Activated naive CD4-positive, alpha-beta T cell (primary cell): Measurements from ENCODE around the gene MOSPD3.
"Not testable (repeated sequence)": the region's sequence is repeated elsewhere in the genome, so short reads cannot be mapped to it uniquely, and the experiment has no call there.

Source experiments
- DNase-seq, 4 experiments: peaks; one replicate each; lab custom pipeline; 2025; lab: John Stamatoyannopoulos, UW

The MOSPD3 gene

GRCh38 chr7:100623951-100624824, 11.8 kb downstream of the MOSPD3 start:
- DNase-seq = no peak

GRCh38 chr7:100626055-100626454, 13.7 kb downstream of the MOSPD3 start:
- DNase-seq = no peak

- peak; percentile 68 to 88 (median 78) for DNase-seq
Observed at GRCh38 chr7:100626530-100627237, 14.3 kb downstream of the MOSPD3 start.

- DNase-seq = no peak
Observed at GRCh38 chr7:100627238-100627549, 14.9 kb downstream of the MOSPD3 start.

DNA sequence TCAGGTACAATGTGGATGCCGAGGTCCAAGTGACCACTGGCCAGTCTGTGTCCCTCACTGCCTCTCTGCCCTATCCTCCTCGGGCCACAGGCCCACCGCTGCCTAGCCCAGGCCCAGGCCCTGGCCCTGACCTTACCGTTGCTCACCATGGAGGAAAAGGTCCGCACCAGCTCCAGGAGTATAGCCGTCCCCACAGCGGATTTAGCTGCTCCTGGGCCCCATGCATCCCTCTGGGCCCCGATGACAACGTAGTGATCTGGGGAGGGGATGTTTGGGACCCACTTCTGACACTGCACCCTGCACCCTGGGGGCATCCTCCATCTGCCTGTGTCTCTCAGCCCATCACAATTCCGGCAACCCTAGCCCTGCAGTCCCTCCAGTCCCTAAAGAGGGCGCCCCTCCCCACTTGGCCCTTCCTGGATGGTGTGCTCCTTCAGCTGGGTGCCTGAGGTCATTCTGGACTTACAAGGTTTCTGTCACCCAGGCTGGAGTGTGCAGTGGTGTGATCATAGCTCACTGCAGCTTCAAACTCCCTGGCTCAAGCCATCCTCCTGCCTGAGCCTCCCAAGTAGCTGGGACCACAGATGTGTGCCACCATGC, 16.9 kb downstream of the MOSPD3 start:
- DNase-seq = no peak

- DNase-seq = no peak
Observed at GRCh38 chr7:100630066-100630465, 17.7 kb downstream of the MOSPD3 start.

- peak in 3 of 4 experiments; percentile 20 to 40 (median 20) for DNase-seq
Observed at GRCh38 chr7:100632951-100633717, 20.8 kb downstream of the MOSPD3 start.

- no peak for DNase-seq
Observed at GRCh38 chr7:100639995-100640516, 27.7 kb downstream of the MOSPD3 start.

DNA sequence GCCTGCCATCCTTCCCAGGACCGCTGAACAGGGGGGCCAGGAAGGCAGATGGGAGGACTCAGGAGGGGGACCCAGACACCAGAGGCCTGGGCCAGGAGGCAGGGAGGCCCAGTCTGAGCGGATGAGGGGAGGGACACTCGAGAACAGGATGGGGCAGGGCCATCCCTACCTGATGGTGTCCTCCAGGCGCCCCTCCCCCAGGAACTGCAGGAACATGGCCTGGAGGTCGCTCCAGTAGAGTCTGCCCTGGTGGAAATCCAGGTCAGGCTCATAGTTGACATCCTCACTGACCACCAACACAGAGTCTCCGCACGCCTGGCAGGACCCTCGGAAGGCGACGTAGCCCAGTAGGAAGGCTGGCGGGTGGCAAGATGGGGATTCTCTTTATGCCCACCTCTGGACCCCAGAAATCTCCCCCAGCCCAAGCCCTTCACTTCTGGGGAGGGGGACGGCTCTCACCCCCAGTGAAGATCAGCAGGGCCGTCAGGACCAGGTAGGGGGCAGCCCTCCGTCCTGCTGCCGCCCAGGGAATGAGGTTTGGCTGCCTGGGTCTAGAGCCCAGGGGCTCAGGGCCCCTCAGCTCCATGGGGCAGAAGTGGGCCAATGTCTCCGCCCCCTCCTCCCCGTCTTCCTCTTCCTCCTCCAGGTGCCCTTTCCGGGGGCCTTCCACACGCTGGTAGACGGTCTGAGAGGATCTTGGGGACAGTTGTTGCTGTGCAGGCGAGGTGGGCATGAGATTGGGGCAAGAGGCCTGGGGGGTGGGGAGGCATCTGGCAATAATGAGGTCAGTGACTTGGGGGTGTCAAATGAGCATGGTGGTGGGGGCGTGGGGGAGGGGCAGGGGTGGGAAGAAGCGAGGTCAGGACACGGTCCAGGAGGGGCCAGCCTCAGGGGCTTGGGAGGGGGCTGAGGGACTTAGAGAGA, 28.4 kb downstream of the MOSPD3 start:
- no peak for DNase-seq

GRCh38 chr7:100641463-100641859, 29.1 kb downstream of the MOSPD3 start, which contains the start of gene TFR2:
TFR2 (minus strand) TSS chr7:100641552; CDS start chr7:100641509, 43 bp downstream.
- no peak for DNase-seq

- DNase-seq = no peak
Observed at GRCh38 chr7:100641860-100642533, 29.7 kb downstream of the MOSPD3 start.

DNA sequence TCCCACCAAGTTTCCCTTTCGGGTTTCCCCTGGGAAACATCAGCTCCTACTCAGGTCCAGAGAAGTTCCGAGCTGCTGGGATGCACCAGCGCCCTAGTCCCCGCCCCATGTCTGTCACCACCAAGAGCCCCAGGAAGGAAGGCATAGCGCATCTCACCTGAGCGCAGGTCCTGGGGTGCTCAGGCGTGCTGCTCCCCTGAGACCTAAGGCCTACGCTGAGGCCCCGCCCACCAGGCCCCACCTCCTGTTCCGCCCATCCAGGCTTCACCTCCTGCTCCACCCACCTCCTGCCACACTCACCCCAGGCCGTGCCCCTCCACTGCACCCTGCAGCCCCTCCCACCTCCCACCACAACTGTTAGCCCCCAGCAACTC, 30.2 kb downstream of the MOSPD3 start:
- no peak for DNase-seq

DNA sequence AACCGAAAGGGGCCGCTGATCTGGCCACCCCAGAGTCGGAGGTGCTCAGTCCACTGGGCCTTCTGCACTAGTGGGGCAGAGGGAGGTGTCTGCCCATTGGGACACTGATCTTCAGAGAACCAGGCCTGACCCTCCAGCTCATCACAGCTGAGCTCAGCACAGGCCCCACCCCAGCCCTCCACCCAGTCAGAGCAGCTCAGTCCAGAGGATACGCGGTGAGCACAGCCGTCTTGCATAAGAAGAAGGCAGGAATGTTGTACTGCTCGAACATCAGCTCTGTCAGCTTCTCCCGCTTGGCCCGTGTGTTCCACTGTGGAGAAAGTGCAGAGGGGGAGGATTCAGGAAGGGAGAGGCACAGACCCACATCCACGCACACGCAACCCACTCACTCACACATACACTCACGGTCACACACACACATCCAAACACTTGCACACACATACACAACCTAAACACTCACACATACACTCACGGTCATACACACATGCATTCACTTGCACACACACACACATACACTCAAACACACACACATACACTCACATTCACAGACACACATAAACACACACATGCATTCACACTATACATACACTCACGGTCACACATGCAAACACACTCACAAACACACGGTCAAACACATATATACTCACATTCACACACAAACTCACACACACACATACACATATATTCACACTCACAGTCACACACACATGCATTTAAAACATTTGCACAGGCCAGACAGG, 37.7 kb downstream of the MOSPD3 start:
- DNase-seq = no peak

GRCh38 chr7:100654908-100655831, 42.8 kb downstream of the MOSPD3 start:
- no peak for DNase-seq

- DNase-seq = peak in 1 of 4 experiments; percentile 49
Observed at GRCh38 chr7:100655908-100656674, 43.8 kb downstream of the MOSPD3 start, which contains the start of gene ACTL6B. ACTL6B (minus strand) TSS chr7:100656448; CDS start chr7:100656354, 94 bp downstream.

DNA sequence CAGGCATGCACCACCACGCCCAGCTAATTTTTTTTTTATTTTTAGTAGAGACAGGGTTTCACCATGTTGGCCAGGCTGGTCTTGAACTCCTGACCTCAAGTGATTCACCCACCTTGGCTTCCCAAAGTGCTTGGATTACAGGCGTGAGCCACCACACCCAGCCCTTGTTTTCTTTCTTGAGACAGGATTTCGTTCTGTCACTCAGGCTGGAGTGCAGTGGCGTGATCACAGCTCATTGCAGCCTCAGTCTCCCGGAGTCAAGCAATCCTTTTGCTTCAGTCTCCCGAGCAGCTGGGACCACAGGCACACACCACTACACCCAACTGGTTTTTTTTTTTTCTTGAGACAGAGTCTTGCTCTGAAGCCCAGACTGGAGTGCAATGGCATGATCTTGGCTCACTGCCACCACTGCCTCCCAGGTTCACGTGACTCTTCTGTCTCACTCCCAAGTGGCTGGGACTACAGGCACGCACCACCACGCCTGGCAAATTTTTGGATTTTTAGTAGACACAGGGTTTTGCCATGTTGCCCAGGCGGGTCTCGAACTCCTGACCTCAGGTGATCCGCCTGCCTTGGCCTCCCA, 49.9 kb downstream of the MOSPD3 start:
- not testable (repeated sequence) for DNase-seq
